ENCODE data around the gene MYRF. TPM values are rescaled to one million over a fixed set of nuclear protein-coding genes. Genes with fewer than 3 reads are reported as not detected.

The MYRF gene
- total RNA-seq, 1 experiment from 2014 or later = 15.3 TPM

DNA sequence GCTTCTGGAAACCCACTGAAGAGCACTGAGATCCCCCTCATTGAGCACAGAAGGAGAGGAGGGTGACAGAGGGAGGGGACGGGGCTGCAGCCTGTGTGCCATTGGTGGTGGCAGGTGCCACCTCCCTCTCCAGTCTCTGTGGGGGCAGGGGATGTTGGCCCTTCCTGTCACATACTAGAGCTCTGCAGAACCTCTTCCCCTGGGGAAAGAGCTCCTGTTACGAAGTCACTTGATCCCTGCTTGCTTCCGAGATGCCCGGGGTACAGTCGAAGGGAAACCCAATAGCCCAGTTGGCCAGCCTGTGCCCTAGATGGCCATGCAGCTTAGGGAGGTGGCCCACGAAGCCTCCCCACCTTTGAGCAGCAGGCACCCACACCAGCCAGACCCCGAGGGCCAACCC lies 42.9 kb upstream of the MYRF start:
- no peaks in the 10 kb centered on the region for H3K79me2 ChIP-seq (ENCODE audit: low read depth)
- BruUV-seq (replicated peaks) = no TSS peak
- POLR2A ChIA-PET (ENCODE audit: unreplicated experiment) = no interaction called here
- no peaks in the 10 kb centered on the region for H3K36me3 ChIP-seq (ENCODE audit: low read depth)
- TF ChIP-seq, protein P1, sequence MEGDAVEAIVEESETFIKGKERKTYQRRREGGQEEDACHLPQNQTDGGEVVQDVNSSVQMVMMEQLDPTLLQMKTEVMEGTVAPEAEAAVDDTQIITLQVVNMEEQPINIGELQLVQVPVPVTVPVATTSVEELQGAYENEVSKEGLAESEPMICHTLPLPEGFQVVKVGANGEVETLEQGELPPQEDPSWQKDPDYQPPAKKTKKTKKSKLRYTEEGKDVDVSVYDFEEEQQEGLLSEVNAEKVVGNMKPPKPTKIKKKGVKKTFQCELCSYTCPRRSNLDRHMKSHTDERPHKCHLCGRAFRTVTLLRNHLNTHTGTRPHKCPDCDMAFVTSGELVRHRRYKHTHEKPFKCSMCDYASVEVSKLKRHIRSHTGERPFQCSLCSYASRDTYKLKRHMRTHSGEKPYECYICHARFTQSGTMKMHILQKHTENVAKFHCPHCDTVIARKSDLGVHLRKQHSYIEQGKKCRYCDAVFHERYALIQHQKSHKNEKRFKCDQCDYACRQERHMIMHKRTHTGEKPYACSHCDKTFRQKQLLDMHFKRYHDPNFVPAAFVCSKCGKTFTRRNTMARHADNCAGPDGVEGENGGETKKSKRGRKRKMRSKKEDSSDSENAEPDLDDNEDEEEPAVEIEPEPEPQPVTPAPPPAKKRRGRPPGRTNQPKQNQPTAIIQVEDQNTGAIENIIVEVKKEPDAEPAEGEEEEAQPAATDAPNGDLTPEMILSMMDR (conservative IDR thresholded peaks at IDR 0.05) = no peak
- no peak for TF ChIP-seq EZH2 (IDR thresholded peaks at IDR 0.05; ENCODE audit: low read depth)
- H3K4me1 ChIP-seq (replicated peaks; ENCODE audit: insufficient read depth) = peaks cover 11% of the 10 kb centered on the region
- no peaks in the 10 kb centered on the region for H4K20me1 ChIP-seq (ENCODE audit: insufficient read depth)
- H3K9me3 ChIP-seq (ENCODE audit: insufficient read depth, low read depth) = no peaks in the 10 kb centered on the region
- intact Hi-C loops (cut with micrococcal nuclease; ENCODE audit: unreplicated experiment) = no loop called here
- no peak for DNase-seq
- no peaks in the 10 kb centered on the region for H3K27me3 ChIP-seq (ENCODE audit: insufficient read depth, low read depth)
- CTCF ChIA-PET = interaction anchor here (0.6 kb wide), 1 partner anchor 72 kb away, joined by 7 read pairs; no protein-coding TSS in a partner anchor
- peaks cover 3% of the 10 kb centered on the region for H3F3A ChIP-seq (ENCODE audit: insufficient read depth, low read depth)
- H2AFZ ChIP-seq = no peak overlapping the region
- H3K4me3 ChIP-seq = no peak overlapping the region
- no peaks in the 10 kb centered on the region for H3K9me2 ChIP-seq (ENCODE audit: insufficient read depth)
- no peak overlapping the region for H3K27ac ChIP-seq
- H3K4me2 ChIP-seq = no peak overlapping the region

DNA sequence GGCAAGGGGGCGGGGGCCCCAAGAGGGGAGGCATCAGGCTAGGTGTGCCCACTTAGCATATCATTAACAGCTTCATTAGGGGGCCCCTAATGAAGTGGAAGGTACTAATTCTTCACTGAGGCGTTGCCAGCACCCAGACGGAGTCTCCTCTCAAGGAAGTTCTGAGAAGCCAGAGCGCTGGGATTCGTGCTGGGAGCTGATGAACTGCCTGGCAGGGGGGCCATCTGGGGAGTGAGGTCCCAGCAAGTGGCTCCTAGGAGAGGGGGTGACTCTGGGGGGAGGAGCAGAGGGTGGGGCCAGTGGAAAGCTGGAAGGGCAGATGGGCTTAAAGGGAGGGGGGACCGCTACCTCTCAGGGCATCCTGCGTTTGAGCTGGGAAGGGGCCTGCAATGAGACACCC lies 42.4 kb upstream of the MYRF start:
- intact Hi-C loops (cut with micrococcal nuclease; ENCODE audit: unreplicated experiment) = no loop called here
- Histone ChIP-seq H3K4me3 (no peak overlapping the region), H3K27ac (no peak overlapping the region), H3K9me3 (ENCODE audit: insufficient read depth, low read depth) (no peaks in the 10 kb centered on the region), H4K20me1 (ENCODE audit: insufficient read depth) (no peaks in the 10 kb centered on the region), H2AFZ (no peak overlapping the region), H3K27me3 (ENCODE audit: insufficient read depth, low read depth) (no peaks in the 10 kb centered on the region), H3K36me3 (ENCODE audit: low read depth) (no peaks in the 10 kb centered on the region), H3K79me2 (ENCODE audit: low read depth) (no peaks in the 10 kb centered on the region), H3K9me2 (ENCODE audit: insufficient read depth) (no peaks in the 10 kb centered on the region), H3K4me1 (replicated peaks; ENCODE audit: insufficient read depth) (peaks cover 11% of the 10 kb centered on the region), H3K4me2 (no peak overlapping the region), H3F3A (ENCODE audit: insufficient read depth, low read depth) (peaks cover 3% of the 10 kb centered on the region)
- DNase-seq = no peak
- no peak for TF ChIP-seq EZH2 (IDR thresholded peaks at IDR 0.05; ENCODE audit: low read depth)
- TF ChIP-seq, protein P1 (conservative IDR thresholded peaks at IDR 0.05) = no peak
- CTCF ChIA-PET = no interaction called here
- POLR2A ChIA-PET (ENCODE audit: unreplicated experiment) = no interaction called here
- BruUV-seq (replicated peaks) = no TSS peak

DNA sequence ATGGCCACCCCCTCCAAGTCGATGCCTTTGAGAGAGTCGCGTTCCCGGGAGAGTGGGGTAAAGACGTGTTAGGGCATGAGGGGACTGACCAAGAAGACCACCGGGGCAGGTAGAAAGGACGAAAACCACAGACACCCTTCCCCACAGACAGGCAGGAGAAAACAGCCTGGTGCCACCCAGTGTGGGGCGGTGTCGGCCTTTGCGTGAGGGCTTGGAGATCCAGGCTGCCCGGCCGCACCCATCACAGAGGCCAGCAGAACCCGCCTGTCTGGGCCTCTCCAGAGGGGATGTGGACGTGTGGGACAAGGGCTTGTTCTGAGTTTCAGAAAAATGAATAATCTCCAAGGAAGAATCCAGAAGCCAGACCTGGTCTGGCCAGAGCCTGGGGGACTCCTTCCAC lies 41.4 kb upstream of the MYRF start:
- no TSS peak for BruUV-seq (replicated peaks)
- Histone ChIP-seq H3K27me3 (ENCODE audit: insufficient read depth, low read depth) (no peaks in the 10 kb centered on the region), H3K4me2 (no peak overlapping the region), H3K79me2 (ENCODE audit: low read depth) (no peaks in the 10 kb centered on the region), H3K9me2 (ENCODE audit: insufficient read depth) (no peaks in the 10 kb centered on the region), H3K36me3 (ENCODE audit: low read depth) (no peaks in the 10 kb centered on the region), H4K20me1 (ENCODE audit: insufficient read depth) (0 out of 2 replicates have a peak, but pooled peaks cover under 1% of the 10 kb centered on the region), H2AFZ (no peak overlapping the region), H3K27ac (no peak overlapping the region), H3K9me3 (ENCODE audit: insufficient read depth, low read depth) (no peaks in the 10 kb centered on the region), H3K4me1 (replicated peaks; ENCODE audit: insufficient read depth) (peaks cover 11% of the 10 kb centered on the region), H3F3A (ENCODE audit: insufficient read depth, low read depth) (peaks cover 3% of the 10 kb centered on the region), H3K4me3 (no peak overlapping the region)
- intact Hi-C loops (cut with micrococcal nuclease; ENCODE audit: unreplicated experiment) = no loop called here
- TF ChIP-seq EZH2 (IDR thresholded peaks at IDR 0.05; ENCODE audit: low read depth) = no peak
- TF ChIP-seq, protein P1 (conservative IDR thresholded peaks at IDR 0.05) = no peak
- ChIA-PET CTCF (no interaction called here), POLR2A (ENCODE audit: unreplicated experiment) (no interaction called here)
- DNase-seq = no peak

Measured in PC-9 (cell line).